Karpas-422 (cell line): ENCODE data around the gene DZIP3. TPM values are rescaled to one million over a fixed set of nuclear protein-coding genes. Genes with fewer than 3 reads are reported as not detected.
"Not testable (repeated sequence)": the region's sequence is repeated elsewhere in the genome, so short reads cannot be mapped to it uniquely, and the experiment has no call there.

Source experiments
- DNase-seq: peaks from one replicate; pipeline ENCODE4 v3.0.0-alpha.2; 2015
- H2AFZ ChIP-seq: fragments of 200-600 bp; sonication (generic); 2 replicates; pipeline ENCODE4 v1.6.1; 2014; ENCODE audit warnings: antibody characterized with exemption, low read length, mixed read lengths
- H3K27ac ChIP-seq: fragments of 200-600 bp; sonication (generic); 2 replicates; pipeline ENCODE4 v1.5.1; 2014; ENCODE audit warnings: mild to moderate bottlenecking, low read length, moderate library complexity
- H3K27me3 ChIP-seq: fragments of 200-600 bp; sonication (generic); 2 replicates; pipeline ENCODE4 v1.6.1; 2014; ENCODE audit warnings: low read length, mixed read lengths
- H3K36me3 ChIP-seq: fragments of 200-600 bp; sonication (generic); 2 replicates; pipeline ENCODE4 v1.6.1; 2014; ENCODE audit warnings: low read length, mixed read lengths; ENCODE audit not compliant: insufficient read depth
- H3K4me1 ChIP-seq: fragments of 200-600 bp; sonication (generic); 2 replicates; pipeline ENCODE4 v1.6.1; 2014; ENCODE audit warnings: mild to moderate bottlenecking, low read length, mixed read lengths
- H3K4me2 ChIP-seq: fragments of 200-600 bp; sonication (generic); 2 replicates; pipeline ENCODE4 v1.6.1; 2014; ENCODE audit warnings: low read length, low read depth, mild to moderate bottlenecking; ENCODE audit not compliant: poor library complexity, severe bottlenecking
- H3K4me3 ChIP-seq: fragments of 200-600 bp; sonication (generic); 2 replicates; pipeline ENCODE4 v1.5.1; 2014; ENCODE audit warnings: mild to moderate bottlenecking, antibody characterized with exemption, low read length, mixed read lengths
- H3K79me2 ChIP-seq: fragments of 200-600 bp; sonication (generic); 2 replicates; pipeline ENCODE4 v1.6.1; 2014; ENCODE audit warnings: mild to moderate bottlenecking, low read length, mixed read lengths
- H3K9ac ChIP-seq: fragments of 200-600 bp; sonication (generic); 2 replicates; pipeline ENCODE4 v1.6.0; 2014; ENCODE audit warnings: low read length
- H3K9me2 ChIP-seq: fragments of 200-600 bp; sonication (generic), shearing (Covaris generic); replicated peaks from 2 replicates; pipeline ENCODE4 v1.6.0; 2014; ENCODE audit warnings: mild to moderate bottlenecking, low read length, moderate library complexity; ENCODE audit not compliant: insufficient read depth
- H3K9me3 ChIP-seq: fragments of 300-700, 200-600 bp; sonication (generic); 2 replicates; pipeline ENCODE4 v1.6.1; 2014; ENCODE audit warnings: low read length, mixed read lengths
- H4K20me1 ChIP-seq: fragments of 200-600 bp; sonication (generic); 2 replicates; pipeline ENCODE4 v1.6.1; 2014; ENCODE audit warnings: mild to moderate bottlenecking, antibody characterized with exemption, low read length, low read depth; ENCODE audit not compliant: insufficient read depth
- total RNA-seq: library from RNA; depleted of rRNA; stranded (reverse); fragments of >200 nt; shearing (Covaris generic); gene quantifications from 2 replicates; pipeline ENCODE4 v1.2.3, GENCODE V29; 2014; ENCODE audit warnings: low replicate concordance

The DZIP3 gene
- total RNA-seq, 1 experiment from 2014 or later = 15.7 TPM

DNA sequence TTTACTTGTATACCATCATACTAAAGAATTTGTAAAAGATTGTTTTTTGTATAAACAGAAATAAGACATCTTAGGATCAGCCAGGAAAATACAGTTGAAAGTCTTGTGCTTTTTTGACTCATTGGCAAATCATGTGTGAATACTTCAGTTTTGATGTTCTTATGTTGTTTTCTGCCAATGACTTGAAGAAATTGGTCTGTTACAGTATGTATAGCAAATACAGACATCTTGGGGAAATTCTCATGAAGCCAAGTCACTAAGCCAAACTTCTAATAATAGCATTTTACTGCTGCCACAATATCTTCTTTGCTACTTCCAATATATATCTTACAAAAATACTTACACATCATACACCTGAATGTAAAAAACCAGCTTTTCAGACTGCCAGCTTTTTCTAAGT, 83.2 kb downstream of the DZIP3 start:
- Histone ChIP-seq H3K27me3 (no peaks in the 10 kb centered on the region), H3K9ac (no peak overlapping the region), H2AFZ (no peak overlapping the region), H3K4me1 (peaks cover 20% of the 10 kb centered on the region), H3K9me3 (no peaks in the 10 kb centered on the region), H4K20me1 (no peaks in the 10 kb centered on the region), H3K4me3 (no peak overlapping the region), H3K36me3 (no peaks in the 10 kb centered on the region), H3K9me2 (no peaks in the 10 kb centered on the region), H3K79me2 (no peaks in the 10 kb centered on the region), H3K27ac (no peak overlapping the region), H3K4me2 (no peak overlapping the region)
- no peak for DNase-seq

DNA sequence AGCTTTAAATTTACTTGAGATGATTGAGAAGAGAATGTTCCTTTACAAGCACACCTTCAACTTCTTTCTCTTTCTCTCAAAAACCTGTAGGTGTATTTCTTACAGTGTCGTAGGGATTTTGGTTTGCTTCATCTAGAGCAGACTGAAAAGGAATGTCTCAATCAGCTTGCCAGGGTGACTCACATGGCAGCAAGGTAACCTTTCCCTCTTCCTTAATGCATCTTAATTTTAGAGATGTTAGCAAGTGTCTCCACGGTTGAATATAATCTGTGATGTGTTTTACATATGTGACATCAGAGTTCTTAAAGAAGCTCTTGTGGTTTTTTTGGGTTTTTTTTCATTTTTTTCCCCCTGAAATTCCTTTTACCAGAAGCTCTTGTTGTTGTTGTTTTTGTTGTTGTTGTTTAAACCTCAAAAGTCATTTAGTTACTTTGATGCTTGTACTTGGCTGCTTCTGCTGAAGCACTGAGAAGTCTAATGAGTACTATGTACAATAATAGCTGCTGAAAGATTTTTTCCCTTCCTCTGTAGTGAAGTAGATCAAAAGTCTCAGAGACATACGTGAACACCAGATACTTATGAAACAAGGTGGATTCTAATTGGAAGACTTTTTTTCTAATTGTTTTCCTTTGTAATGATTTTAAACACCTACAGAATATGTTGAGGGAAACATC, 84.6 kb downstream of the DZIP3 start:
- peaks cover 14% of the 10 kb centered on the region for H3K4me1 ChIP-seq
- no peaks in the 10 kb centered on the region for H3K27me3 ChIP-seq
- H3K27ac ChIP-seq = no peak overlapping the region
- DNase-seq = no peak
- H4K20me1 ChIP-seq = no peaks in the 10 kb centered on the region
- no peak overlapping the region for H2AFZ ChIP-seq
- H3K4me2 ChIP-seq = no peak overlapping the region
- H3K36me3 ChIP-seq = no peaks in the 10 kb centered on the region
- no peaks in the 10 kb centered on the region for H3K9me3 ChIP-seq
- H3K9ac ChIP-seq = no peak overlapping the region
- no peaks in the 10 kb centered on the region for H3K9me2 ChIP-seq
- H3K79me2 ChIP-seq = no peaks in the 10 kb centered on the region
- H3K4me3 ChIP-seq = no peak overlapping the region

DNA sequence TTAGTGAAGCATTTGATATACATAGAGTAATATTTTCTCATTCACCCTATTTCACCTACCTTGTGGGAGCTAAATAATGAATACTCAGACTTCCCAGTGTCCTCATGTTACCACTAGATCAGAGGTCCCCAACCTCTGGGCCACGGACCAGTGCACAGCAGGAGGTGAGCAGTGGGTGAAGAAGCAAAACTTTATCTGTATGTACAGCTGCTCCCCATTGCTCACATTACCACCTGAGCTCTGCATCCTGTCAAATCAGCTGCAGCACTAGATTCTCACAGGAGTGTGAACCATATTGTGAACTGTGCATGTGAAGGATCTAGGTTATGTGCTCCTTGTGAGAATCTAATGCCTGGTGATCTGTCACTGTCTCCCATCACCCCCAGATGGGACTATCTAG, 88.3 kb downstream of the DZIP3 start:
- H3K36me3 ChIP-seq = no peaks in the 10 kb centered on the region
- no peaks in the 10 kb centered on the region for H3K79me2 ChIP-seq
- H3K27me3 ChIP-seq = no peaks in the 10 kb centered on the region
- H3K9me3 ChIP-seq = no peaks in the 10 kb centered on the region
- no peak overlapping the region for H3K27ac ChIP-seq
- no peaks in the 10 kb centered on the region for H4K20me1 ChIP-seq
- H3K4me1 ChIP-seq = peaks cover 8% of the 10 kb centered on the region
- DNase-seq = no peak
- no peak overlapping the region for H3K4me2 ChIP-seq
- H2AFZ ChIP-seq = no peak overlapping the region
- H3K4me3 ChIP-seq = no peak overlapping the region
- H3K9me2 ChIP-seq = no peaks in the 10 kb centered on the region
- H3K9ac ChIP-seq = no peak overlapping the region

DNA sequence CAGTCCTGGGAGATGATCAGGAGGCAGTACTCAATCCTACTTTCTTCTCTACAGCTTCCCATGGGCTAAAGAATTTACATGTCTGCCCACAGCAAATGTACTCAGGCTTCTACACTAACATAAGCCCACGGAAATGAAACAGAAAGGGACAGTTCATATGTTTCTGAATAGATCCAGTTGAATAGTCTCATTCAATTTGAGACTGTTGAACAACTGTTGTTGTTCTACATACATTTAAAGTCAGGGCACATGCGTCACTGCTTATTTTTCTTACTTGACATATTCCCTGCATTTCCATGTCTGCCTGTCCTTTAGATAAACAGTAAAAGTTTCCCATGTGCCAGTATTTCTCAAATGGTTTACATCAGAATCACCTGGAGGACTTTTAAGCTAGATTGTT, 102.8 kb downstream of the DZIP3 start:
- H3K9me3 ChIP-seq, H3K4me1 ChIP-seq, H3K4me2 ChIP-seq, DNase-seq, H3K4me3 ChIP-seq, H3K27me3 ChIP-seq, H2AFZ ChIP-seq, H3K36me3 ChIP-seq, H3K9me2 ChIP-seq, H3K9ac ChIP-seq, H3K27ac ChIP-seq, H4K20me1 ChIP-seq, H3K79me2 ChIP-seq: not testable (repeated sequence)

DNA sequence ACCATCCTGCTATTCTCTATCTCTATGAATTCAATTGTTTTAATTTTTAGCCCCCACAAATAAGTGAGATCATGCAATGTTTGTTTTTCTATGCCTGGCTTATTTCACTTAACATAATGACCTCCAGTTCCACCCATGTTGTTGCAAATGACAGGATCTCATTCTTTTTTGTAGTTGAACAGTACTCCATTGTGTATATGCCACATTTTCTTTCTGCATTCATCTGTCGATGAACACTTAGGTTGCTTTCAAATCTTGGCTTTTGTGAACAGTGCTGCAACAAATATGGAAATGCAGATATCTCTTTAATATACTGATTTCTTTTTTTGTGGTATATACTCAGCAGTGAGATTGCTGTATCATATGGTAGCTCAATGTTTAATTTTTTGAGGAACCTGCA, 108.9 kb downstream of the DZIP3 start:
- Histone ChIP-seq H3K4me2 (no peak overlapping the region), H3K36me3 (no peaks in the 10 kb centered on the region; the same call in 1 of the 2 replicates), H3K4me3 (no peak overlapping the region), H3K9me2 (no peaks in the 10 kb centered on the region), H3K79me2 (no peaks in the 10 kb centered on the region), H3K4me1 (no peaks in the 10 kb centered on the region), H3K9ac (no peak overlapping the region), H2AFZ (no peak overlapping the region), H3K27ac (no peak overlapping the region), H3K9me3 (no peaks in the 10 kb centered on the region), H3K27me3 (no peaks in the 10 kb centered on the region), H4K20me1 (no peaks in the 10 kb centered on the region)
- DNase-seq = no peak

DNA sequence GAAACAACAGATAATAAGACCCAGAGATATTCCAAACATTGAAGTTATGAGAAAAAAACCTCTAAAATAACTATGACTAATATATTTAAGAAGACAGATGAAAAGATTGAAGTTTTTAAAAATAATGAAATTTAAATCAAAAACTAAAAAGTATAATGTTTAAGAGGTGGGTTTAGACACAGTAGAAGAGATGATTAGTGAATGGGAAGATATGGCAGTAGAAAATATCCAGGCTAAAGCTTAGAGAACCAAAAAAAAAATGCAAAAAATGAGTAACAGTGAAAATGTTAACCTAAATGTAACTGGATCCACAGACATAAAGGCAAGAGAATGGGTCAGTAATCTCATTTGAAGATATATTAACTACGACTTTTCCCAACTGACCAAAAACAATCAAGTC, 115.5 kb downstream of the DZIP3 start:
- Histone ChIP-seq H3K4me3 (no peak overlapping the region), H3K27me3 (no peaks in the 10 kb centered on the region), H3K27ac (no peak overlapping the region), H3K4me2 (no peak overlapping the region), H3K9me3 (peaks cover 2% of the 10 kb centered on the region; the same call in 1 of the 2 replicates), H3K79me2 (no peaks in the 10 kb centered on the region), H3K36me3 (no peaks in the 10 kb centered on the region), H2AFZ (no peak overlapping the region), H4K20me1 (no peaks in the 10 kb centered on the region), H3K4me1 (no peaks in the 10 kb centered on the region), H3K9me2 (no peaks in the 10 kb centered on the region), H3K9ac (no peak overlapping the region)
- no peak for DNase-seq

DNA sequence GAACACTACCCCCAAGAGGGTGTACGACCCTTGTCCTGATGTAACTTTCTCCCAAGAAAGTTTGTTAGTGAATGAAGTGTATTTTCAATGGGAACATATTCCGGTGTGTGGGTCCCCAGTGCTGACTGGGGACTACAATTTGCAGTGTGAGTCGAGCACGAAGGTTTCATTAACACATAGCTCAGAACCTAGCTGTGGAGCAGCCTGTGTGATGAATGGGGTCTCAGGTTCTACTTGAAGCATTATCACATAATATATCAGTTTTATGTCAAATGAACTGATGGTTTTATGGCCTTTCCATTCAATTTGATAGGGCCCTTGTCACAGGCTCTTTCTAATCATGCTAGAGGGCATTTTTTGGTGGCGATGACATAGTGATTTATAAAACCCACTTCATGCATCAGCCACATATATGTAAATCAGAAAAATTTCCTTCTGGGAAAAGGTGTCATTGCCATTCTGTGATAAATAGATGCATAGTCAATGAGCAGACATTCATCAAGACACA, 123.5 kb downstream of the DZIP3 start:
- Histone ChIP-seq H3K9ac (no peak overlapping the region), H3K9me3 (no peaks in the 10 kb centered on the region), H4K20me1 (no peaks in the 10 kb centered on the region), H2AFZ (no peak overlapping the region), H3K27me3 (no peaks in the 10 kb centered on the region), H3K4me1 (no peaks in the 10 kb centered on the region), H3K4me2 (no peak overlapping the region), H3K4me3 (no peak overlapping the region), H3K36me3 (no peaks in the 10 kb centered on the region), H3K79me2 (no peaks in the 10 kb centered on the region), H3K27ac (no peak overlapping the region), H3K9me2 (no peaks in the 10 kb centered on the region)
- DNase-seq = no peak

DNA sequence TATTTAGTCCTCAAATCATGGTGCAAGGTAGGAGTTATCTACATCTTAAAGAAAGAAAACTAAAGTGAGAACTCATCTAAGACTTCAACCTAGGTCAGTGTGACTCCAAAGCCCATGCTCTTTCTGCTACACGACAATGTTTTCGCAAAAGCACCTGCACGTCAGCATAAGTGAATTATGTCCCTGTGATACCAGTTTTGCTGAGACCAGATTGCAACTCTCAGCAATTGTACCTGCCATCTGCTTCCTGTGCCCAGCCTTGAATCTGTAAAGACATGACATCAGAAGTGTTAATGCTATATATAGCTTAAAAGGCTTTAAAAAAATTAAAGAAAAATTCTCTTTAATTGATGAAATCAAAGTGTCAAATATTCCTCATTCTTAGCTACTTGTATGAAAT, 124.3 kb downstream of the DZIP3 start:
- Histone ChIP-seq H3K9me2 (no peaks in the 10 kb centered on the region), H3K79me2 (no peaks in the 10 kb centered on the region), H3K4me1 (no peaks in the 10 kb centered on the region), H2AFZ (no peak overlapping the region), H3K4me3 (no peak overlapping the region), H3K4me2 (no peak overlapping the region), H3K36me3 (no peaks in the 10 kb centered on the region), H3K9me3 (no peaks in the 10 kb centered on the region), H3K27ac (no peak overlapping the region), H3K27me3 (no peaks in the 10 kb centered on the region), H3K9ac (no peak overlapping the region), H4K20me1 (no peaks in the 10 kb centered on the region)
- no peak for DNase-seq
